ENCODE measurements around the gene ZFC3H1.

DNA sequence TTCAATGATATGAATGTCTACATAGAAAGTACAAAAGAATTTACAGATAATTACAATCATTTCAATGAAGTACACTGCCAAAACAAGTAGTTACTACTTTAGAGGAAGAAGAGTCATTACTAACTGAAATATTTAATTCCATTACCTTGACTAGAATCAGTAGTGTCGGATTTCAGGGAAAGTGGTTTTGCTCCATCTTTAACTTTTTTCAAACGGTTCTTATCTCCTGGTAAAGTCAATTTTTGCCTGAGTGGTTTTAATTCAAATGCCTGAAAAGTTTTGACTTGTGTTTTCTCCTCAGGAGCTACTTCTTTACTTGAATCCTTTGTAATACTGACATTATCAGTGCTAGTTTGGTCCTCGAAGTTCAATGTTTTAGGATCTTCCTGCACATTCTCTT is 6.9 kb downstream of the ZFC3H1 start:
- TF ChIP-seq POLR2A (IDR thresholded peaks at IDR 0.05) (no peak), EP300 (IDR thresholded peaks at IDR 0.05) (no peak)
- TF ChIP-seq, protein P1, sequence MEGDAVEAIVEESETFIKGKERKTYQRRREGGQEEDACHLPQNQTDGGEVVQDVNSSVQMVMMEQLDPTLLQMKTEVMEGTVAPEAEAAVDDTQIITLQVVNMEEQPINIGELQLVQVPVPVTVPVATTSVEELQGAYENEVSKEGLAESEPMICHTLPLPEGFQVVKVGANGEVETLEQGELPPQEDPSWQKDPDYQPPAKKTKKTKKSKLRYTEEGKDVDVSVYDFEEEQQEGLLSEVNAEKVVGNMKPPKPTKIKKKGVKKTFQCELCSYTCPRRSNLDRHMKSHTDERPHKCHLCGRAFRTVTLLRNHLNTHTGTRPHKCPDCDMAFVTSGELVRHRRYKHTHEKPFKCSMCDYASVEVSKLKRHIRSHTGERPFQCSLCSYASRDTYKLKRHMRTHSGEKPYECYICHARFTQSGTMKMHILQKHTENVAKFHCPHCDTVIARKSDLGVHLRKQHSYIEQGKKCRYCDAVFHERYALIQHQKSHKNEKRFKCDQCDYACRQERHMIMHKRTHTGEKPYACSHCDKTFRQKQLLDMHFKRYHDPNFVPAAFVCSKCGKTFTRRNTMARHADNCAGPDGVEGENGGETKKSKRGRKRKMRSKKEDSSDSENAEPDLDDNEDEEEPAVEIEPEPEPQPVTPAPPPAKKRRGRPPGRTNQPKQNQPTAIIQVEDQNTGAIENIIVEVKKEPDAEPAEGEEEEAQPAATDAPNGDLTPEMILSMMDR (IDR thresholded peaks at IDR 0.05): no peak
